Activated CD8-positive, alpha-beta T cell treated with anti-CD3 and anti-CD28 coated beads for 36 hours (primary cell): ENCODE data around the gene FTH1. TPM values are rescaled to one million over a fixed set of nuclear protein-coding genes. Genes with fewer than 3 reads are reported as not detected.

Source experiments
- ATAC-seq: fragments of 200-7000 bp; cut with Tn5 transposase; one replicate; pipeline ENCODE4 v1.10.0; 2021; ENCODE audit warnings: mild to moderate bottlenecking, moderate library complexity
- CTCF ChIA-PET: fragments of 350-600 bp; sonication (Branson Sonifier 250); formaldehyde crosslinking; loops from one replicate; lab custom pipeline; 2021; ENCODE audit warnings: antibody characterized with exemption; lab: Charles Lee
- POLR2A ChIA-PET: fragments of 350-600 bp; sonication (Branson Sonifier 250); formaldehyde crosslinking; loops from one replicate; lab custom pipeline; 2021; ENCODE audit warnings: antibody characterized with exemption; lab: Charles Lee
- DNase-seq: peaks from one replicate; pipeline ENCODE4 v3.0.0-alpha.2; 2020
- H3K27ac Mint-ChIP-seq: one replicate; pipeline ENCODE4 v1.8.0; 2021; ENCODE audit warnings: mild to moderate bottlenecking, mixed read lengths
- H3K27me3 Mint-ChIP-seq: one replicate; pipeline ENCODE4 v1.8.0; 2021; ENCODE audit warnings: mixed read lengths
- H3K36me3 Mint-ChIP-seq: one replicate; pipeline ENCODE4 v1.8.0; 2021; ENCODE audit warnings: low read depth, mixed read lengths
- H3K4me1 Mint-ChIP-seq: one replicate; pipeline ENCODE4 v1.8.0; 2021; ENCODE audit warnings: low read depth, mixed read lengths
- H3K4me3 Mint-ChIP-seq: one replicate; pipeline ENCODE4 v1.8.0; 2021; ENCODE audit warnings: mild to moderate bottlenecking, moderate library complexity, mixed read lengths
- H3K9me3 Mint-ChIP-seq: one replicate; pipeline ENCODE4 v1.8.0; 2021; ENCODE audit warnings: mixed read lengths
- intact Hi-C: fragments of 100-400 bp; cut with micrococcal nuclease; formaldehyde crosslinking; loops from one replicate; pipeline ENCODE4 v1.10.0; 2022
- total RNA-seq, 2 experiments: library from RNA; stranded (reverse); gene quantifications; one replicate each; pipeline ENCODE4 v1.2.3, GENCODE V29; 2021
- TF ChIP-seq, protein P1 (sequence below): fragments of 200-600 bp; IDR thresholded peaks from one replicate; pipeline ENCODE4 v1.8.0; 2022; ENCODE audit warnings: antibody characterized with exemption, mild to moderate bottlenecking

FTH1 gene
- total RNA-seq, 2 experiments from 2014 or later: 700 to 729 TPM

DNA sequence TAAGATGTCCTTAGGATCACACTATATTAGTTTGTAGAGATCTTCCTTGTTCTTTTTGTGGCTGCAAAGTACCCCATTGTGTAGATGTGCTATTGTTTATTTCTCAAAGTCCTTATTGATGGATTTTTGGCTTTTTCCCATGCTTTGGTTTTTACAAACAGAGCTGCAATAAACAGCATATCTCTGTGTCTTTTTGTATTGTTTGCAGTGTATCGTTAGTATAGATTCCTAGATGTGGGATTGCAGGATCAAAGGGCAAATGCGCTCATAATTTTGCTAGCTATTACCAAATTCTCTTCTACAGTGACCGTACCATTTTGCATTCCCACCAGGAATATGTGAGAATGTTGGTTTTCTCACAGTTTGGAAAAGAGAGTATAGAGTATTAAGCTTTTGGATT is 27.5 kb upstream of the FTH1 start:
- ATAC-seq (no peak), DNase-seq (no peak)
- no peak overlapping the region for H3K27ac Mint-ChIP-seq
- TF ChIP-seq, protein P1, sequence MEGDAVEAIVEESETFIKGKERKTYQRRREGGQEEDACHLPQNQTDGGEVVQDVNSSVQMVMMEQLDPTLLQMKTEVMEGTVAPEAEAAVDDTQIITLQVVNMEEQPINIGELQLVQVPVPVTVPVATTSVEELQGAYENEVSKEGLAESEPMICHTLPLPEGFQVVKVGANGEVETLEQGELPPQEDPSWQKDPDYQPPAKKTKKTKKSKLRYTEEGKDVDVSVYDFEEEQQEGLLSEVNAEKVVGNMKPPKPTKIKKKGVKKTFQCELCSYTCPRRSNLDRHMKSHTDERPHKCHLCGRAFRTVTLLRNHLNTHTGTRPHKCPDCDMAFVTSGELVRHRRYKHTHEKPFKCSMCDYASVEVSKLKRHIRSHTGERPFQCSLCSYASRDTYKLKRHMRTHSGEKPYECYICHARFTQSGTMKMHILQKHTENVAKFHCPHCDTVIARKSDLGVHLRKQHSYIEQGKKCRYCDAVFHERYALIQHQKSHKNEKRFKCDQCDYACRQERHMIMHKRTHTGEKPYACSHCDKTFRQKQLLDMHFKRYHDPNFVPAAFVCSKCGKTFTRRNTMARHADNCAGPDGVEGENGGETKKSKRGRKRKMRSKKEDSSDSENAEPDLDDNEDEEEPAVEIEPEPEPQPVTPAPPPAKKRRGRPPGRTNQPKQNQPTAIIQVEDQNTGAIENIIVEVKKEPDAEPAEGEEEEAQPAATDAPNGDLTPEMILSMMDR: no peak
- no peak overlapping the region for H3K4me3 Mint-ChIP-seq
- CTCF ChIA-PET: interaction anchor here (0.7 to 5.9 kb wide), 3 partner anchors 22 to 113 kb away, joined by 3 to 21 read pairs (median 5); no protein-coding TSS in a partner anchor
- no peaks in the 10 kb centered on the region for H3K27me3 Mint-ChIP-seq
- POLR2A ChIA-PET: interaction anchor here (1.8 kb wide), 1 partner anchor 28 kb away, joined by 4 read pairs; the partner anchor contains the start of gene FTH1
- H3K9me3 Mint-ChIP-seq: peaks cover 9% of the 10 kb centered on the region
- intact Hi-C loops: no loop called here
- peaks cover 7% of the 10 kb centered on the region for H3K36me3 Mint-ChIP-seq
- no peaks in the 10 kb centered on the region for H3K4me1 Mint-ChIP-seq

DNA sequence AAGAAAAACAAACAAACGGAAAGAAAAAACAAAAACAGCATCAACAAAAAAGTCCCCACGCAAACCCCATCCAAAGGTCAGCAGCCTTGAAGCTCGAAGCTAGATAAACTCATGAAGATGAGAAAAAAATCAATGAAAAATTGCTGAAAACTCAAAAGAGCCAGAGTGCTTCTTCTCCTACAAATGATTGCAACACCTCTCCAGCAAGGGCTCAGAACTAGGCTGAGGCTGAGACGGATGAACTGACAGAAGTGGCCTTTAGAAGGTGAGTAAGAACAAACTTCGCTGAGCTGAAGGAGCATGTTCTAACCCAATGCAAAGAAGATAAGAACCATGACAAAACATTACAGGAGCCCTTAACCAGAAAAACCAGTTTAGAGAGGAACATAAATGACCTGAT is 18.4 kb upstream of the FTH1 start:
- ChIA-PET POLR2A (no interaction called here), CTCF (interaction anchor here (1.0 to 2.8 kb wide), 3 partner anchors 38 to 96 kb away, joined by 3 to 10 read pairs (median 8); no protein-coding TSS in a partner anchor)
- TF ChIP-seq, protein P1: no peak
- Mint-ChIP-seq H3K9me3 (peaks cover 24% of the 10 kb centered on the region), H3K27ac (no peak overlapping the region), H3K36me3 (peaks cover 15% of the 10 kb centered on the region), H3K4me3 (no peak overlapping the region), H3K27me3 (no peaks in the 10 kb centered on the region), H3K4me1 (no peaks in the 10 kb centered on the region)
- no peak for ATAC-seq
- DNase-seq: no peak
- intact Hi-C loops: no loop called here

DNA sequence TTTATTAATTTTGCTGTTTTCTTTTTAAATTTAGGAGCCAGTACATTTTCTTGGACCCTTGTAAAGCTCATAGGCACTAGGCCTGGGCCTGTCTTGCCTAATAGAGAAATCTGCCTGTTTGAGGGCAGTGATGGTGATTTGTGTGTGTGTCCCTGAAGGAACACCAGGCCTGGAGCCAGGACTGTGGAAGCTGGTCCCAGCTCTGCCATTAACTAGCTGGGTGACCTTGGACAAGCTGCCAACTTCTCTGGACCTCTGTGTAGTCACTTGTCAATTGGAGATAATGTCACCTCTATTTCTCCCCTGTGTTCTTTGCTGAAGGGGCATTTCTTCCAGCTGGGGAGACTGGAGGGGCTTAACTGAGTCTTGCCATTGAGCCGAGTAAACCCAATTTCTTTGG is 16.0 kb upstream of the FTH1 start:
- POLR2A ChIA-PET: interaction anchor here (1.1 to 1.2 kb wide), 2 partner anchors 11 to 15 kb away, joined by 3 read pairs; no protein-coding TSS in a partner anchor
- intact Hi-C loops: no loop called here
- H3K27me3 Mint-ChIP-seq: no peaks in the 10 kb centered on the region
- peaks cover 15% of the 10 kb centered on the region for H3K36me3 Mint-ChIP-seq
- H3K27ac Mint-ChIP-seq: no peak overlapping the region
- DNase-seq (no peak), ATAC-seq (no peak)
- CTCF ChIA-PET: interaction anchor here (0.9 to 1.5 kb wide), 3 partner anchors 11 to 125 kb away, joined by 3 to 4 read pairs (median 3); no protein-coding TSS in a partner anchor
- peaks cover 19% of the 10 kb centered on the region for H3K9me3 Mint-ChIP-seq
- TF ChIP-seq, protein P1: no peak
- H3K4me1 Mint-ChIP-seq: no peaks in the 10 kb centered on the region
- no peak overlapping the region for H3K4me3 Mint-ChIP-seq

DNA sequence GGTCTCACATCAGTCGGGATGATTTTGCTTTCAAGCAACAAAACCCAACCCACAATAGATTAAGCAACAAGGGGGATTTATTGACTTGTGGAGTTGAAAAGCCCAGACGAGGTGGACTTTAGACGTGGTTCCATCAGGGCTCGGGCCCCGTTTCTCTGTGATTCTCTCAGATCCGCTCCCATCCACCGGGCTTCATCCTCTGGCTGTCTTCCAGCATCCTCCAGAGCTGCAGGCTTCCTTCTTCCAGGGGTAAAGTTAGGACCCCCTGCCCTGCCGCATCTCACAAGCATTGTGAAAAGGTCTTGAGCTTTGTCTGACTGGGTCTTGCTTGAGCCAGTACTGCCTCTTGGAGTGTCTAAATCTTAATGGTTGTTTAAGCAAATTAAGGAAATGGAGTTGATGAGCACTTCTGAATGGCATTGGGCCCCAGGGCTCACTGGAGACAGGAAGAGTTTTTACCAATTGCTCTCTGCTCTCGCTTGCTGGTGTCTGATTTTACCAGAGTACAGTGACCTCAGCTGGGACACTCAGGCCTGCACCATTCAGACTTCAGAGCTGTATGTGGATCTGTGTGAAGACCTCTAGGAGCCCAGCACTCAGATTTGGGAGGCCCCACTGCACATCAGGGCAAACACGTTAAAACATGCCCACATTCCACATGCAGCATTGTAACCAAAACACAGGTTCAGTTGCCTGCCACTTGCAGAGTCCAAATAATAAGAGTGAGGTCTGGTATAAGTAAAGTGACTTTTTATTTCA is 13.5 kb upstream of the FTH1 start:
- DNase-seq (no peak), ATAC-seq (no peak)
- Mint-ChIP-seq H3K4me1 (no peaks in the 10 kb centered on the region), H3K9me3 (no peaks in the 10 kb centered on the region), H3K4me3 (no peak overlapping the region), H3K27me3 (no peaks in the 10 kb centered on the region), H3K27ac (no peak overlapping the region), H3K36me3 (peaks cover 4% of the 10 kb centered on the region)
- TF ChIP-seq, protein P1: no peak
- CTCF ChIA-PET: interaction anchor here (2.4 kb wide), 1 partner anchor 101 kb away, joined by 8 read pairs; no protein-coding TSS in a partner anchor
- intact Hi-C loops: no loop called here
- POLR2A ChIA-PET: no interaction called here
